ENCODE data around the gene FLT1. TPM values are rescaled to one million over a fixed set of nuclear protein-coding genes. Genes with fewer than 3 reads are reported as not detected.

FLT1 gene
- total RNA-seq, 4 donors from 2014 or later = 12.5 to 46.2 (median 31.3) TPM

GRCh38 chr13:28297341-28297740 lies 197.6 kb downstream of the FLT1 start:
- Histone ChIP-seq H3K4me3 (no peak overlapping the region), H3K4me1 (no peaks in the 10 kb centered on the region), H3K36me3 (peaks cover 0 to 40% (median 24%) of the 10 kb centered on the region in 4 donors), H3K27ac (replicated peaks in 1 of 4) (no peak overlapping the region), H3K27me3 (no peaks in the 10 kb centered on the region), H3K9me3 (no peaks in the 10 kb centered on the region)
- intact Hi-C loops (cut with DNase I) = no loop called here
- WGBS = 100% methylated on average over 1 of the region's 3 CpGs
- DNase-seq (ENCODE audit: extremely low spot score) = no peak
- TF ChIP-seq EP300 (IDR thresholded peaks at IDR 0.05) = no peak
- no peak for TF ChIP-seq POLR2A (IDR thresholded peaks at IDR 0.05; ENCODE audit: low read depth)
- TF ChIP-seq POLR2AphosphoS5 (IDR thresholded peaks at IDR 0.05) = no peak
- TF ChIP-seq CTCF (IDR thresholded peaks at IDR 0.05) = no peak

- DNase-seq (ENCODE audit: extremely low spot score) = no peak
- Histone ChIP-seq H3K9me3 (no peaks in the 10 kb centered on the region), H3K4me1 (no peaks in the 10 kb centered on the region), H3K36me3 (peaks cover 27 to 75% (median 61%) of the 10 kb centered on the region in 4 donors), H3K27me3 (no peaks in the 10 kb centered on the region), H3K27ac (replicated peaks in 1 of 4) (no peak overlapping the region), H3K4me3 (no peak overlapping the region)
- 95% methylated on average over 1 of the region's 1 CpG for WGBS
- TF ChIP-seq EP300 (IDR thresholded peaks at IDR 0.05) (no peak), POLR2AphosphoS5 (IDR thresholded peaks at IDR 0.05) (no peak), CTCF (IDR thresholded peaks at IDR 0.05) (no peak), POLR2A (IDR thresholded peaks at IDR 0.05; ENCODE audit: low read depth) (no peak)
- intact Hi-C loops (cut with DNase I) = no loop called here
Observed at GRCh38 chr13:28286263-28286662, 208.7 kb downstream of the FLT1 start.

DNA sequence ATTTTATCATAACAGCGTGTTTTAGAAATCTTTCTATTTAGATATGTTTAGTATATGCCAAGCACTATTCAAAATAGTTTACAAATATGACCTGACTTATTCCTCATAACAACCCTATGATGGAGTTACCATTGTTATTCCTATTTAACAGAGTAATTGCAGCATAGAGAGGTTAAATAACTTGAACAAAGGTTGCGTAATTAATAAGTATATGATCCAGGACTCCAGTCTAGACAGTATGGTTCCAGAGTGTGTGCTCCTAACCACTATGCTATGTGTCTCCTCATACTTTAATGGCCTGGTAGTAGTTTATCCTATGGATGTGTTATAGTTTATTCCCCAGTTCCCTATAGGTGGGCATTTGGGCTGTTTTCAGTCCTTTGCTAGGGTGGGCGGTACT lies 211.3 kb downstream of the FLT1 start:
- intact Hi-C loops (cut with DNase I) = no loop called here
- Histone ChIP-seq H3K4me1 (no peaks in the 10 kb centered on the region), H3K27me3 (no peaks in the 10 kb centered on the region), H3K27ac (replicated peaks in 1 of 4) (no peak overlapping the region), H3K4me3 (no peak overlapping the region), H3K9me3 (no peaks in the 10 kb centered on the region), H3K36me3 (peaks cover 48 to 83% (median 67%) of the 10 kb centered on the region in 4 donors)
- DNase-seq (ENCODE audit: extremely low spot score) = no peak
- over 99% methylated on average over 3 of the region's 3 CpGs for WGBS
- TF ChIP-seq EP300 (IDR thresholded peaks at IDR 0.05) (no peak), CTCF (IDR thresholded peaks at IDR 0.05) (no peak), POLR2A (IDR thresholded peaks at IDR 0.05; ENCODE audit: low read depth) (no peak), POLR2AphosphoS5 (IDR thresholded peaks at IDR 0.05) (no peak)

DNA sequence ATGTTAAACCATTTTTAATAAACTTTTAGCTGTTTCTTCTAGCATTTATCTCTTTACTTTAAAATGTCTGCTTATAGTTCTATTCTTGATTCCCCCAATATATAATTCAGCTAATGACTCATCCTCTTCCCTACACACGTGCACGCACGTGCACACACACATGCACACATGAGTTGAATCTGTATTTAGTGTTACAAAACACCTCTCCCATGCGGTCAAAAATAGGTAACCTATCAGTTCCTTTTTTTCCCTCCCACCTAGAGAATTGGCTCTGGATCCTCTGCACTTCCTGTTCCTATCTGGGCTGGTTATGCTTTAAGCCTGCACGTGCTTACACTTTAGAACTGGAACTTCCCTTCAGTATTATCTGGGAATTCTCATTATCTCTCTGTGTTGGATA lies 212.5 kb downstream of the FLT1 start:
- Histone ChIP-seq H3K27me3 (no peaks in the 10 kb centered on the region), H3K36me3 (peaks cover 49 to 84% (median 65%) of the 10 kb centered on the region in 4 donors), H3K9me3 (no peaks in the 10 kb centered on the region), H3K4me1 (no peaks in the 10 kb centered on the region), H3K27ac (replicated peaks in 1 of 4) (no peak overlapping the region), H3K4me3 (no peak overlapping the region)
- no peak for TF ChIP-seq EP300 (IDR thresholded peaks at IDR 0.05)
- 87% methylated on average over 5 of the region's 5 CpGs for WGBS
- intact Hi-C loops (cut with DNase I) = no loop called here
- no peak for DNase-seq (ENCODE audit: extremely low spot score)

- H3K9me3 ChIP-seq = no peaks in the 10 kb centered on the region
- no peaks in the 10 kb centered on the region for H3K4me1 ChIP-seq
- no peak for DNase-seq (ENCODE audit: extremely low spot score)
- H3K27ac ChIP-seq (replicated peaks in 1 of 4) = no peak overlapping the region
- 87% methylated on average over 3 of the region's 3 CpGs for WGBS
- H3K36me3 ChIP-seq = peaks cover 5 to 66% (median 35%) of the 10 kb centered on the region in 4 donors
- intact Hi-C loops (cut with DNase I) = no loop called here
- no peaks in the 10 kb centered on the region for H3K27me3 ChIP-seq
- TF ChIP-seq POLR2A (IDR thresholded peaks at IDR 0.05; ENCODE audit: low read depth) = no peak
- no peak for TF ChIP-seq POLR2AphosphoS5 (IDR thresholded peaks at IDR 0.05)
- no peak for TF ChIP-seq CTCF (IDR thresholded peaks at IDR 0.05)
- TF ChIP-seq EP300 (IDR thresholded peaks at IDR 0.05) = no peak
- no peak overlapping the region for H3K4me3 ChIP-seq
Observed at GRCh38 chr13:28273919-28274318, 221.0 kb downstream of the FLT1 start.

Measured in esophagus muscularis mucosa (tissue), 4 donors.